Esophagus (tissue), 2 donors: ENCODE measurements around the gene DOCK1. TPM values are rescaled to one million over a fixed set of nuclear protein-coding genes. Genes with fewer than 3 reads are reported as not detected.

Experiments used
- H3K27ac ChIP-seq, 2 donors: one replicate each; pipeline ENCODE4 v1.5.1; 2013; ENCODE audit warnings: low read depth in 2 of 2, mild to moderate bottlenecking in 2 of 2, inconsistent platforms in 1 of 2, low read length in 1 of 2, moderate library complexity in 1 of 2
- H3K27me3 ChIP-seq, 2 donors: one replicate each; pipeline ENCODE4 v1.6.1; 2013; ENCODE audit warnings: low read length in 2 of 2, control low read depth in 1 of 2, mild to moderate bottlenecking in 1 of 2; ENCODE audit not compliant: insufficient read depth in 2 of 2, control insufficient read depth in 1 of 2
- H3K36me3 ChIP-seq, 2 donors: one replicate each; pipeline ENCODE4 v1.6.1; 2013; ENCODE audit warnings: low read length in 1 of 2; ENCODE audit not compliant: control insufficient read depth in 2 of 2, insufficient read depth in 2 of 2
- H3K4me1 ChIP-seq, 2 donors: one replicate each; pipeline ENCODE4 v1.6.1; 2013; ENCODE audit warnings: low read length in 1 of 2; ENCODE audit not compliant: control insufficient read depth in 2 of 2, insufficient read depth in 2 of 2
- H3K4me3 ChIP-seq, 2 donors: one replicate each; pipeline ENCODE4 v1.5.1; 2013; ENCODE audit warnings: low read length in 2 of 2, mild to moderate bottlenecking in 2 of 2, low read depth in 1 of 2, moderate library complexity in 1 of 2
- H3K9me3 ChIP-seq, 2 donors: one replicate each; pipeline ENCODE4 v1.6.1; 2013; ENCODE audit warnings: mild to moderate bottlenecking in 2 of 2, low read depth in 1 of 2, low read length in 1 of 2, moderate library complexity in 1 of 2; ENCODE audit not compliant: control insufficient read depth in 2 of 2, insufficient read depth in 1 of 2
- WGBS, 2 donors: extraction: QIAGEN DNeasy Blood & Tissue Kit; methylation state at CpG; one replicate each; pipeline ENCODE4 v1.1.7; 2013; 5-methylcytosine and 5-hydroxymethylcytosine counted together
- polyA plus RNA-seq, 2 donors: library from polyadenylated mRNA; stranded (reverse); fragments of 200-250 nt; gene quantifications; one replicate each; pipeline ENCODE4 v1.2.3, GENCODE V29; 2013
- donor health status: healthy with polysubstance abuse.
- donor health status: Bipolar disorder and iron deficiency.

DOCK1 gene
- polyA plus RNA-seq, 2 donors, result 11.4 to 17.5 TPM

DNA sequence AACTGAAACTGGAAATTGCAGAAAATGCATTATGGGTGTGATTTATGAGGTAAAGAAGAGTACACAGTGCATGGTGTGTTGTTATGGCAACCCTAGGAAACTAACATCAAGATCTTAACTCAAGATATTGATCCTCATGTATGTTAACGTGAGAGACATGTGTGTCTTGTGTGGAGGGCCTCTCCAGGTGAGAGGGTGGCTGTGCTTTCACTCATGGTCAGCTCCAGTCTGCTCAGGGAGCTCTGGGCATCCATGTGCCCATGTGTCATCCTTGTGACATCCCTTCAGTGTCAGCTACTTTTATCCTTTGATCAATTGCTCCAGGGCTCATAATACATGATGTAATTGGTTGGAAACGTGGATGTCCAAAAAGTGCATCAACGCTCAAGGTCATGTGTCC lies 316.1 kb downstream of the DOCK1 start:
- Histone ChIP-seq H3K4me1 (no peaks in the 10 kb centered on the region), H3K36me3 (no peaks in the 10 kb centered on the region), H3K27ac (no peak overlapping the region), H3K4me3 (no peak overlapping the region), H3K27me3 (no peaks in the 10 kb centered on the region), H3K9me3 (no peaks in the 10 kb centered on the region)
- 77 to 83% methylated on average over 3 of the region's 3 CpGs for WGBS, 2 donors

DNA sequence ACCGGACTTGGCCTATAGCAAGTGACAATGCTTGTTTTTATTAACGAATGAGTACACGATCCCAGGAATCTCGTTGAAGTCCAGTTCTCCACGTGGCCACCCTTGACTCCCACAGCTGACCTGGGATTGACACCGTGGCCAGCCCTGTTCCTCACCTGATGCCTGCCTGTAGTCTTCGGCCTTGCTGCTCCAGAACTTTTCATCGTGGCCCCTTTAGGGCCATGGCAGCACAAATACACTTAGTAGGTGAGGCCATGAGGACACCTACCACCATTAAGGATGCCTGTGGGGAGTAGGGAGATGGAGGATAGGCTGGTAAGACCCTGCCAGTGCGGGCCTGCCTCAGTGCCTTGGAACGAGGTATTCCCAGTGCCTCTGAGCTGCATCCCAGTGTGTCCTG lies 321.8 kb downstream of the DOCK1 start:
- Histone ChIP-seq H3K36me3 (peaks cover 0 to 6% of the 10 kb centered on the region in 2 donors), H3K27me3 (no peaks in the 10 kb centered on the region), H3K9me3 (no peaks in the 10 kb centered on the region), H3K27ac (no peak overlapping the region), H3K4me3 (no peak overlapping the region), H3K4me1 (no peaks in the 10 kb centered on the region)
- WGBS, 2 donors, result 93% methylated on average over 10 of the region's 10 CpGs

GRCh38 chr10:127227663-127228062 lies 322.4 kb downstream of the DOCK1 start:
- Histone ChIP-seq H3K36me3 (peaks cover 0 to 6% of the 10 kb centered on the region in 2 donors), H3K9me3 (no peaks in the 10 kb centered on the region)
- 70 to 75% methylated on average over 1 of the region's 1 CpG for WGBS, 2 donors

DNA sequence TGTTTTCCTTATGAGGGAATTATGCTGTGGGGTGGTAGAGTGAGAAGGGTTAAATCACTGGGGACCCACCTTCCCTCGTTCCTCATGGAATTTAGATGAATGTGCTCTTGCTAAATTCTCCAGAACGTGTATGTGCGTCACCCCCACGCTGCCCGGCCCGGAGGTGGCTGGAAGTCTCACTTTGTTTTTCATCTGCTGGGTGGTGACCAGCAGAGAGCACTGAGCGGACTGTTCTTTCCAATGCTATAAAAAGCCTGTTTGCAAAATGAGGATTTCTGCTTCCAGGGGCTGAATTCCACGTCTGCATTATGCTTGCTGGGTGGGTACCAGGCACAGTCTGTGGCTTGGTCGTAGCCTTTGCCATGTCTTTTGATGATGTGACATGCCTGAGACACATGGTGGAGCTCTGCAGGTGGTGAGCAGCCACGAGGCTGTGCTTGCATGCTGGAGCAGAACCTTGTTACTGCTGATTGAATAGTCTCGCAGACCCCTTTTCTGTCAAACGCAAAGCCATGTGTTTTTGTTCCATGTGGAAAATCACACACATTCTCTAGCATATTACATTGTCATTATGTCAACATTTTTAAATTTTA lies 323.1 kb downstream of the DOCK1 start:
- Histone ChIP-seq H3K27me3 (no peaks in the 10 kb centered on the region), H3K27ac (no peak overlapping the region), H3K9me3 (no peaks in the 10 kb centered on the region), H3K4me1 (no peaks in the 10 kb centered on the region), H3K36me3 (peaks cover 0 to 6% of the 10 kb centered on the region in 2 donors), H3K4me3 (no peak overlapping the region)
- 60 to 66% methylated on average over 12 of the region's 12 CpGs for WGBS, 2 donors

More at GRCh38 chr10:127227663-127228062, 322.4 kb downstream of the DOCK1 start:
- H3K27me3 ChIP-seq, result no peaks in the 10 kb centered on the region
- no peaks in the 10 kb centered on the region for H3K4me1 ChIP-seq
- no peak overlapping the region for H3K4me3 ChIP-seq
- H3K27ac ChIP-seq, result no peak overlapping the region

- Histone ChIP-seq H3K4me1 (no peaks in the 10 kb centered on the region), H3K4me3 (no peak overlapping the region), H3K36me3 (no peaks in the 10 kb centered on the region), H3K27ac (no peak overlapping the region), H3K9me3 (no peaks in the 10 kb centered on the region), H3K27me3 (no peaks in the 10 kb centered on the region)
- 95 to 100% methylated on average over 1 of the region's 1 CpG for WGBS, 2 donors
These were observed 329.1 kb downstream of the DOCK1 start for GRCh38 chr10:127234306-127234800.

GRCh38 chr10:127236266-127236665 lies 331.0 kb downstream of the DOCK1 start:
- Histone ChIP-seq H3K4me3 (no peak overlapping the region), H3K27ac (no peak overlapping the region), H3K36me3 (no peaks in the 10 kb centered on the region), H3K4me1 (no peaks in the 10 kb centered on the region), H3K27me3 (no peaks in the 10 kb centered on the region), H3K9me3 (no peaks in the 10 kb centered on the region)
- 70 to 83% methylated on average over 3 of the region's 3 CpGs for WGBS, 2 donors

GRCh38 chr10:127242914-127243313 lies 337.7 kb downstream of the DOCK1 start:
- no peaks in the 10 kb centered on the region for H3K9me3 ChIP-seq
- H3K36me3 ChIP-seq, result peaks cover 0 to under 1% of the 10 kb centered on the region in 2 donors
- no peak overlapping the region for H3K4me3 ChIP-seq
- WGBS, 2 donors, result 79% methylated on average over 3 of the region's 3 CpGs
- H3K4me1 ChIP-seq, result no peaks in the 10 kb centered on the region
- no peaks in the 10 kb centered on the region for H3K27me3 ChIP-seq
- no peak overlapping the region for H3K27ac ChIP-seq

- H3K27ac ChIP-seq, result no peak overlapping the region
- 55 to 56% methylated on average over 4 of the region's 4 CpGs for WGBS, 2 donors
- no peak overlapping the region for H3K4me3 ChIP-seq
- peaks cover 2 to 3% of the 10 kb centered on the region in 2 donors for H3K36me3 ChIP-seq
- H3K27me3 ChIP-seq, result no peaks in the 10 kb centered on the region
- H3K9me3 ChIP-seq, result no peaks in the 10 kb centered on the region
- H3K4me1 ChIP-seq, result no peaks in the 10 kb centered on the region
These were observed 338.5 kb downstream of the DOCK1 start for GRCh38 chr10:127243490-127244272.

DNA sequence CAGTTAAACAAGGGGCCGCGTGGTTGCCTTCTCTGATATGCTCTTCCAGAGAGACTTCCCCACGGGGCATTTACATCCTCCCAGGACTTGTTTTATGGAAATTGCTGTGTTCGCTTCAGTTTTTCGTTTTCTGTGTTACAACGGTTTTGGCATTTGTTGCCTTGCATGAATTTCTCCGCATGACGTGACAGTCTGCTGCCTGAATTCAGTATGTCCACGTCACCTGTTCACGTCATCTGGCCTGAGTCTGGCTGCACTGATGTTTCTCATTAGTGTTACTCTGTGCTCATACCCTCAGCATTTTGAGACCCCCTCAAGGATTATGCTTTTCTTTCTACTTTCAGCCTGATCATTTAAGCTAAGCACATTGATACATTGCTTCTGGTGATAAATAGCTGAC lies 340.2 kb downstream of the DOCK1 start:
- WGBS, 2 donors, result 89 to 93% methylated on average over 10 of the region's 10 CpGs
- no peaks in the 10 kb centered on the region for H3K4me1 ChIP-seq
- no peak overlapping the region for H3K27ac ChIP-seq
- peaks cover 3 to 4% of the 10 kb centered on the region in 2 donors for H3K36me3 ChIP-seq
- H3K9me3 ChIP-seq, result no peaks in the 10 kb centered on the region
- H3K4me3 ChIP-seq, result no peak overlapping the region
- no peaks in the 10 kb centered on the region for H3K27me3 ChIP-seq
